GM23338 (cell line): ENCODE measurements around the gene NTMT2. TPM values are rescaled to one million over a fixed set of nuclear protein-coding genes. Genes with fewer than 3 reads are reported as not detected.

Experiments used
- ATAC-seq: fragments of 200-7000 bp; cut with Tn5 transposase; 3 replicates; pipeline ENCODE4 v1.9.1; 2020
- DNase-seq: peaks from one replicate; pipeline ENCODE4 v3.0.0-alpha.2; 2015; ENCODE audit warnings: low spot score
- H2AFZ ChIP-seq: fragments of 200-600 bp; sonication (generic); 2 replicates; pipeline ENCODE4 v1.8.0; 2016; ENCODE audit warnings: antibody characterized with exemption, mild to moderate bottlenecking, moderate library complexity
- H3F3A ChIP-seq: fragments of 200-600 bp; sonication (generic); replicated peaks from 2 replicates; pipeline ENCODE4 v1.8.0; 2017; ENCODE audit warnings: antibody characterized with exemption, mixed run types, low read depth
- H3K27ac ChIP-seq: fragments of 200-600 bp; sonication (generic); 2 replicates; pipeline ENCODE4 v1.6.1; 2016; ENCODE audit warnings: low read depth
- H3K27me3 ChIP-seq: fragments of 200-600 bp; sonication (generic); 2 replicates; pipeline ENCODE4 v1.8.0; 2016; ENCODE audit warnings: mild to moderate bottlenecking, mixed run types, moderate library complexity; ENCODE audit not compliant: insufficient read depth
- H3K36me3 ChIP-seq: fragments of 200-600 bp; sonication (generic); 2 replicates; pipeline ENCODE4 v1.8.0; 2016; ENCODE audit warnings: mild to moderate bottlenecking; ENCODE audit not compliant: insufficient read depth
- H3K4me1 ChIP-seq: fragments of 200-600 bp; sonication (generic); 2 replicates; pipeline ENCODE4 v1.8.0; 2016; ENCODE audit warnings: mild to moderate bottlenecking, moderate library complexity; ENCODE audit not compliant: insufficient read depth
- H3K4me2 ChIP-seq: fragments of 200-600 bp; sonication (generic); 2 replicates; pipeline ENCODE4 v1.7.1; 2017; ENCODE audit warnings: mixed run types
- H3K4me3 ChIP-seq: fragments of 200-600 bp; sonication (generic); 2 replicates; pipeline ENCODE4 v1.6.1; 2016; ENCODE audit warnings: mixed run types
- H3K79me2 ChIP-seq: fragments of 200-600 bp; sonication (generic); replicated peaks from 2 replicates; pipeline ENCODE4 v1.8.0; 2017; ENCODE audit warnings: mild to moderate bottlenecking; ENCODE audit not compliant: insufficient read depth
- H3K9me2 ChIP-seq: fragments of 200-600 bp; sonication (generic); 2 replicates; pipeline ENCODE4 v1.8.0; 2017; ENCODE audit not compliant: insufficient read depth
- H4K20me1 ChIP-seq: fragments of 200-600 bp; sonication (generic); replicated peaks from 2 replicates; pipeline ENCODE4 v1.8.0; 2017; ENCODE audit warnings: mild to moderate bottlenecking; ENCODE audit not compliant: insufficient read depth
- H3K27ac Mint-ChIP-seq: 2 replicates; pipeline ENCODE4 v1.8.0; 2020; ENCODE audit warnings: inconsistent platforms, mild to moderate bottlenecking, moderate library complexity, mixed read lengths
- H3K27me3 Mint-ChIP-seq: 3 replicates; pipeline ENCODE4 v1.8.0; 2022; ENCODE audit warnings: low read depth, mild to moderate bottlenecking, moderate library complexity, mixed read lengths, inconsistent platforms; ENCODE audit not compliant: insufficient read depth, poor library complexity
- H3K36me3 Mint-ChIP-seq: 3 replicates; pipeline ENCODE4 v1.8.0; 2021; ENCODE audit warnings: low read depth, mild to moderate bottlenecking, inconsistent platforms, moderate library complexity, mixed read lengths
- H3K4me1 Mint-ChIP-seq: 3 replicates; pipeline ENCODE4 v1.8.0; 2020; ENCODE audit warnings: mild to moderate bottlenecking, inconsistent platforms, mixed read lengths
- H3K4me3 Mint-ChIP-seq: 3 replicates; pipeline ENCODE4 v1.8.0; 2021; ENCODE audit warnings: moderate library complexity, mild to moderate bottlenecking, inconsistent platforms, mixed read lengths
- H3K9me3 Mint-ChIP-seq: 3 replicates; pipeline ENCODE4 v1.8.0; 2020; ENCODE audit warnings: moderate library complexity, mild to moderate bottlenecking, inconsistent platforms, mixed read lengths
- CREB1 ChIP-seq: fragments of 250-450 bp; sonication (Bioruptor Pico); IDR thresholded peaks from 2 replicates; pipeline ENCODE4 v1.5.0; 2020; ENCODE audit warnings: low read depth, mild to moderate bottlenecking, moderate library complexity
- ETS1 ChIP-seq: IDR thresholded peaks from 2 replicates; pipeline ENCODE4 v1.6.1; 2016; ENCODE audit warnings: antibody characterized with exemption
- JUNB ChIP-seq: IDR thresholded peaks from one replicate; pipeline ENCODE4 v1.6.1; 2016; ENCODE audit warnings: antibody characterized with exemption; ENCODE audit not compliant: unreplicated experiment
- NANOG ChIP-seq: IDR thresholded peaks from 2 replicates; pipeline ENCODE4 v1.6.1; 2016; ENCODE audit warnings: antibody characterized with exemption, borderline replicate concordance
- POLR2AphosphoS5 ChIP-seq: IDR thresholded peaks from 2 replicates; pipeline ENCODE4 v1.6.1; 2016; ENCODE audit warnings: antibody characterized with exemption, low read depth
- ZNF462 ChIP-seq: fragments of 250-450 bp; sonication (Bioruptor Pico); IDR thresholded peaks from 2 replicates; pipeline ENCODE4 v1.5.0; 2020; ENCODE audit warnings: mild to moderate bottlenecking, moderate library complexity
- polyA plus RNA-seq: library from polyadenylated mRNA; unstranded; fragments of >200 nt; fragmentation: Nextera tagmentation; extraction: Ambion mirVana; gene quantifications from 2 replicates; pipeline ENCODE4 v1.2.1, GENCODE V29; 2016
- total RNA-seq: library from RNA; depleted of rRNA; stranded (reverse); fragments of >200 nt; shearing (Covaris generic); gene quantifications from 2 replicates; pipeline ENCODE4 v1.2.3, GENCODE V29; 2014

The NTMT2 gene
- total and polyA plus RNA-seq, 2 experiments from 2014 or later = 0.48 TPM; not detected in 1

- Mint-ChIP-seq H3K4me1 (no peaks in the 10 kb centered on the region), H3K4me3 (no peak overlapping the region), H3K36me3 (no peaks in the 10 kb centered on the region), H3K9me3 (no peaks in the 10 kb centered on the region), H3K27ac (no peak overlapping the region), H3K27me3 (no peaks in the 10 kb centered on the region)
- ATAC-seq = no peak
- H3K27me3 ChIP-seq = no peaks in the 10 kb centered on the region
- no peaks in the 10 kb centered on the region for H3K4me1 ChIP-seq
- H3K9me2 ChIP-seq = 0 out of 2 replicates have a peak, but pooled peaks cover 5% of the 10 kb centered on the region
- H2AFZ ChIP-seq = no peak overlapping the region
- H3K36me3 ChIP-seq = no peaks in the 10 kb centered on the region
- H4K20me1 ChIP-seq = no peaks in the 10 kb centered on the region
- H3K27ac ChIP-seq = no peak overlapping the region
- no peak overlapping the region for H3K4me3 ChIP-seq
- H3K79me2 ChIP-seq = no peaks in the 10 kb centered on the region
- no peak for DNase-seq
- no peak overlapping the region for H3K4me2 ChIP-seq
- TF ChIP-seq ZNF462 (CRISPR knock-in tag) = no peak
- no peak for TF ChIP-seq CREB1
- TF ChIP-seq POLR2AphosphoS5 = no peak
- no peak for TF ChIP-seq ETS1
- TF ChIP-seq JUNB = no peak
- no peak for TF ChIP-seq NANOG
- no peaks in the 10 kb centered on the region for H3F3A ChIP-seq
These were observed 69.5 kb downstream of the NTMT2 start for GRCh38 chr1:170215072-170215885.
